DLD1 (cell line): ENCODE measurements around the gene VARS1.
"Not testable (repeated sequence)": the region's sequence is repeated elsewhere in the genome, so short reads cannot be mapped to it uniquely, and the experiment has no call there.

ENCODE experiments used
- in situ Hi-C: cut with HindIII; loops from 2 replicates; pipeline ENCODE4 v1.10.0; 2017; ENCODE audit warnings: low sequenced_read_pairs

Gene VARS1

GRCh38 chr6:31822036-31822821 is 26.7 kb upstream of the VARS1 start:
- in situ Hi-C loops: no loop called here

GRCh38 chr6:31821301-31822035 is 25.9 kb upstream of the VARS1 start:
- in situ Hi-C loops: no loop called here

- in situ Hi-C loops: not testable (repeated sequence)
Measured at GRCh38 chr6:31820399-31820798, 24.8 kb upstream of the VARS1 start.

- in situ Hi-C loops: no loop called here
Measured at GRCh38 chr6:31819871-31820299, 24.3 kb upstream of the VARS1 start.

- in situ Hi-C loops: not testable (repeated sequence)
Measured at GRCh38 chr6:31817929-31818511, 22.5 kb upstream of the VARS1 start.

- in situ Hi-C loops: not testable (repeated sequence)
Measured at GRCh38 chr6:31817133-31817928, 21.8 kb upstream of the VARS1 start.

- in situ Hi-C loops: no loop called here
Measured at GRCh38 chr6:31815025-31815838, 19.7 kb upstream of the VARS1 start, which contains the start of the genes HSPA1A and HSPA1L. Gene HSPA1A (plus strand): TSS chr6:31815543. CDS start chr6:31815757, 214 bp downstream. Gene HSPA1L (minus strand): TSS chr6:31815283. CDS start chr6:31811972, 3,311 bp downstream.

GRCh38 chr6:31814677-31815024 is 19.1 kb upstream of the VARS1 start:
- in situ Hi-C loops: no loop called here

GRCh38 chr6:31813465-31813849 is 17.9 kb upstream of the VARS1 start:
- in situ Hi-C loops: no loop called here

- in situ Hi-C loops: no loop called here
Measured at GRCh38 chr6:31811645-31812044, 16.1 kb upstream of the VARS1 start.

GRCh38 chr6:31808599-31808998 is 13.0 kb upstream of the VARS1 start:
- in situ Hi-C loops: not testable (repeated sequence)

- in situ Hi-C loops: no loop called here
Measured at GRCh38 chr6:31806470-31807272, 11.1 kb upstream of the VARS1 start, which contains the start of gene LSM2. Gene LSM2 (minus strand): TSS chr6:31806966. CDS start chr6:31806757, 209 bp downstream.

GRCh38 chr6:31805939-31806469 is 10.5 kb upstream of the VARS1 start:
- in situ Hi-C loops: no loop called here

GRCh38 chr6:31801031-31801927 is 5.7 kb upstream of the VARS1 start:
- in situ Hi-C loops: not testable (repeated sequence)

- in situ Hi-C loops: no loop called here
Measured at GRCh38 chr6:31799781-31800180, 4.2 kb upstream of the VARS1 start.

- in situ Hi-C loops: no loop called here
Measured at GRCh38 chr6:31797588-31797987, 2.0 kb upstream of the VARS1 start.

GRCh38 chr6:31796993-31797385 is 1.4 kb upstream of the VARS1 start:
- in situ Hi-C loops: no loop called here
